C4-2B (cell line): Measurements from ENCODE around the gene STKLD1.

ENCODE experiments used
- H3K27ac ChIP-seq: fragments of 450-650 bp; 2 replicates; pipeline ENCODE4 v1.5.1; 2017
- CTCF ChIP-seq: fragments of 450-650 bp; conservative IDR thresholded peaks from 2 replicates; pipeline ENCODE4 v1.5.1; 2017; ENCODE audit warnings: mild to moderate bottlenecking
- ZFX ChIP-seq: fragments of 450-650 bp; IDR thresholded peaks from 2 replicates; pipeline ENCODE4 v1.6.1; 2017

Gene STKLD1

GRCh38 chr9:133383438-133383837 is 7.3 kb downstream of the STKLD1 start:
- TF ChIP-seq ZFX = no peak
- no peak for TF ChIP-seq CTCF
- no peak overlapping the region for H3K27ac ChIP-seq

GRCh38 chr9:133384736-133385321 is 8.7 kb downstream of the STKLD1 start:
- no peak overlapping the region for H3K27ac ChIP-seq
- no peak for TF ChIP-seq ZFX
- no peak for TF ChIP-seq CTCF

GRCh38 chr9:133385452-133385851 is 9.3 kb downstream of the STKLD1 start:
- TF ChIP-seq ZFX = no peak
- TF ChIP-seq CTCF = no peak
- no peak overlapping the region for H3K27ac ChIP-seq

GRCh38 chr9:133386338-133386737 is 10.2 kb downstream of the STKLD1 start:
- no peak for TF ChIP-seq CTCF
- TF ChIP-seq ZFX = no peak
- no peak overlapping the region for H3K27ac ChIP-seq

GRCh38 chr9:133387680-133388079 is 11.5 kb downstream of the STKLD1 start:
- TF ChIP-seq CTCF (no peak), ZFX (no peak)
- no peak overlapping the region for H3K27ac ChIP-seq

GRCh38 chr9:133389025-133389557 is 12.9 kb downstream of the STKLD1 start:
- no peak overlapping the region for H3K27ac ChIP-seq
- TF ChIP-seq ZFX (no peak), CTCF (no peak)

- no peak overlapping the region for H3K27ac ChIP-seq
- no peak for TF ChIP-seq ZFX
- no peak for TF ChIP-seq CTCF
Measured at GRCh38 chr9:133389562-133389961, 13.4 kb downstream of the STKLD1 start.
